Fibroblast of peridontal ligament (primary cell): ENCODE data around the gene SMARCD2.
A peak's percentile ranks its signal among the peaks of the same experiment; 100 is the strongest.
"Not testable (repeated sequence)": the region's sequence is repeated elsewhere in the genome, so short reads cannot be mapped to it uniquely, and the experiment has no call there.

Experiments used
- DNase-seq: peaks from one replicate; pipeline ENCODE4 v3.0.0-alpha.2; 2010; ENCODE audit errors: extremely low read depth

Gene SMARCD2

DNA sequence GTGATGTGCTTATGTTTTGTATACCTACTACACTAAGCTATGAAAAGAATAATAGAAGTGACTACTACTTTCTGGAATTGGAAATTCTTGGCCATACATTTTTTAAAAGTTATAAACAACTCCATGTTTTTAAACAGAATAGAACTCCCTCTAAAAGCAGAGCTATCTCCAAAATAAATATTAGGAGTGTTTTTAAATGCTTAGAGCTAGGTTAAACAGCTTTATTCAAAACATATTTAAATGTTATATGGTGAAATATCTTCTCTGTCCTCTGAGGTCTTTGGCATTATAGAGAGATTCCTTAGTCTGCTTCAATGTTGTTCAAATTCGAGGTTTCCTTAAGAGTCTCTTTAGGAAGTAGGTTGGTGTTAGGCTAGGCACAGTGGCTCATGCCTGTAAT, 38.2 kb downstream of the SMARCD2 start:
- DNase-seq, result no peak

DNA sequence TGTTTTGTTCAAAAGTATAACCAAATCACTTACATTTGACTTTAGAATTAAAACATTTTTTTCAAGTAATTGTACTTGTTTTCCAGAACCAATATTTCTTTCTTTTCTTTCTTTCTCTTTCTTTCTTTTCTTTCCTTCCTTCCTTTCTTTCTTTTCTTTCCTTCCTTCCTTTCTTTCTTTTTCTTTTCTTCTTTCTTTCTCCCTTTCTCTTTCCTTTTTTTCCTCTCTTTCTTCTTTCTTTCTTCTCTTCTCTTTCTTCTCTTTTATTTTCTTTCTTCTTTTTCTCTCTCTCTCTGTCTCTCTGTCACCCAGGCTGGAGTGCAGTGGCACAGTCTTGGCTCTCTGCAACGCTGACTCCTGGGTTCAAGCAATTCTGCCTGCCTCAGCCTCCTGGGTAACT, 41.7 kb downstream of the SMARCD2 start:
- no peak for DNase-seq

DNA sequence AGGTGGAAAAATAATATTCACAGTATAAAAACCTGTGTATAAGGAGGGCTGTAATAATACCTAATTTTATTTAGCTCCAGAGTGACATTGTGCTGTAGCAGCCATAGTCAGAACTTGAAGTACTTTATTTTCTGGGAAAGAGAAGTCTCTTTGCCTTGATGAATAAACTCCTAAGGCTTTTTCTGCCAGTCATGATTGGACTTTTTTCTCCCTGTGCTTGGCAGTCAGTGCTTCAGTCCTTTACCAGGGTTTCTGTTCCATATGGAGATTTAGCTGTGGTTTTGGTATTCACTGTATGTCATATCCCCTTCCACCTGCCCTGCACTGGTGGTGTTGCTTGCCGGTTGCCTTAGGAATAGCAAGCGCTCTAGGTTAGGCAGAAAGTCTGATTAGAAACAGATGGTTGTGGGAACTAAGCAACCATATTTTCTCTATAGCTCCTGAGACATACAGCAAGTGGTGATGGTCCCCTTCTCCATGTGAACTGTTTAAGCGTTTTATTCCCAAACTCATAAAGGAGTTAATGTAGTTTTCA, 43.8 kb downstream of the SMARCD2 start:
- DNase-seq, result peak; percentile 33

DNA sequence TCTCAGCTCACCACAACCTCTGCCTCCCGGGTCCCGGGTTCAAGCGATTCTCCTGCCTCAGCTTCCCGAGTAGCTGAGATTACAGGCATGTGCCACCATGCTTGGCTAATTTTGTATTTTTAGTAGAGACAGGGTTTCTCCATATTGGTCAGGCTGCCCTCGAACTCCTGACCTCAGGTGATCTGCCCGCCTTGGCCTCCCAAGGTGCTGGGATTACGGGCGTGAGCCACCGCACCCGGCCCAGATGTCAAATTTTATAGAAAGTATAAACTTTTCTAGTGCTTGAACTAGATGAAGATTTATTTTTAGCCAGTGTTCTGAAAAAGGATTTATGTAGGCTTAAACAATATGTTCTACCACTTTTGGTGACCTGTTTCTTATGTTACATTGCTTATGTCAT, 46.1 kb downstream of the SMARCD2 start:
- DNase-seq, result not testable (repeated sequence)

DNA sequence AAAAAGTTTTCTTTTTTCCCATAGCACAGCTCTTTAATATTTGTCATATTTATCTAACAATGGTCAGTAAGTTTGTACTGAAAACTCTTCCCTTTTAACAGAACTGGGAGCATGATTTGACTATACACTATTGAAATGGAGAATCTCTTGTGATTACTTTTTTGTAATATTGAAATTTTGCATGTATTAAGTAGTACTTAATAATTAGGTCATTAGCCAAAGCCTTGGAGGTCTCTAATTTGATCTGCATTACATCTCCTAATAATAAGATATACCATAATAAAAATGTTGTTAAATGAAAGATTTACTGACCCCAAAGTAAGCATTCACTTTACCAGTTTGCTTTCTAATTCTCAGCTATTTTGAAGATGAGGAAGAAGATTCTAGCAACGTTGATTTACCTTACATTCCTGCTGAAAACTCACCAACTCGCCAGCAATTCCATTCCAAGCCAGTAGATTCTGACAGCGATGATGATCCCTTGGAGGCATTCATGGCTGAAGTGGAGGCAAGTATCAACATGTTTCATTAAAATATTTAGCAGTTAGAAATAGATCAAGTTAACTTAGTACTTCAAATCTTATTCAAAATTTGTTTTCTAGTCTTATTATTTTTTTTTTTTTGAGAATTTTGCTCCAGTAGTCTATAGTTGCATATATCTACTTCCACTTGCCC, 50.3 kb downstream of the SMARCD2 start:
- no peak for DNase-seq

DNA sequence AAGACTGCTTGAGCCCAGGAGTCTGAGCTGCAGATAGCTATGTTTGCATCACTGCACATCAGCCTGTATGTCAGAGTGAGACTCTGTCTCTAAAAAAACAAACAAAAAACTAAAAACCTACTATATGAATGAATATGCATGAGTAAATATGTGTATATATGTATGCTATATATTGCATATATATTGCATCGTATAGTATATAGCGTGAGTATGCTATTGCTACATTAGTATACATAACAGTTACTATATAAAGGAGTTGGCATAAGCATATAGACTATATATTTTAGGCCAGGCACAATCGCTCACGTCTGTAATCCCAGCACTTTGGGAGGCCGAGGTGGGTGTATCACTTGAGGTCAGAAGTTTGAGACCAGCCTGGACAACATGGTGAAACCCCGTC, 52.4 kb downstream of the SMARCD2 start:
- DNase-seq, result no peak

- DNase-seq, result no peak
Observed at GRCh38 chr17:63786971-63787711, 55.3 kb downstream of the SMARCD2 start.

DNA sequence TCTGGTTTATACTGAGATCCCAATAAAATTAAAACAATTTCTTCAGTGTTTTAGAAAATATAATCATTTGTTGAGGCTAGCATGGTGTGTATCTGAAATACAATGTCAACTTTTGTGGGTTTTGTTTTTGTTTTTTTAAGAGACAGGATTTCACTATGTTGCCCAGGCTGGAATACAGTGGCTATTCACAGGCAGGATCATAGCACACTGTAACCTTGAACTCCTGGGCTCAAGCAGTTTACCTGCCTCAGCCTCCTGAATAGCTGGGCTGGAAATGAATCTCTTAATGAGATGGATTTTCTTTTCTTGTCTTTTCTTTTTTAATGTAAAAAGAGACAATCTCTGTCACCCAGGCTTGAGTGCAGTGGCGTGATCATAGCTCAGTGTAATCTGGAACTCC, 56.4 kb downstream of the SMARCD2 start:
- DNase-seq, result no peak

GRCh38 chr17:63785556-63785955, 56.9 kb downstream of the SMARCD2 start:
- peak; percentile 60 for DNase-seq

DNA sequence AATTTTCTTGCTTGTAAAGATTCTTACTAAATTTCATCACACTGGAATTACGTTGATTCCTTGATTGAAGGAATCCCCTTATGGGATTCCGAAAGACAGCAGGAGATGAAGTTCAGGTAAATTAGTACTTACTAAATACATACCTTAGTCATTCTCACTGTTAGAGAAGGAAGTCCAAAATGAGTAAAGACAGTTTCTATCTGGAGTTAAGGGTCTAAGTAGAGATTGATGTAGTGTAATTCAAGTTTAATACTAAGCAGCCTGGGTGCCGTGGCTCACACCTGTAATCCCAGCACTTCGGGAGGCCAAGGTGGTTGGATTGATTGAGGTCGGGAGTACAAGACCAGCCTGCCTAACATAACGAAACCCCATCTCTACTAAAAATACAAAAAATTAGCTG, 59.0 kb downstream of the SMARCD2 start:
- no peak for DNase-seq
